ENCODE data around the gene NFKBIL1.

DNA sequence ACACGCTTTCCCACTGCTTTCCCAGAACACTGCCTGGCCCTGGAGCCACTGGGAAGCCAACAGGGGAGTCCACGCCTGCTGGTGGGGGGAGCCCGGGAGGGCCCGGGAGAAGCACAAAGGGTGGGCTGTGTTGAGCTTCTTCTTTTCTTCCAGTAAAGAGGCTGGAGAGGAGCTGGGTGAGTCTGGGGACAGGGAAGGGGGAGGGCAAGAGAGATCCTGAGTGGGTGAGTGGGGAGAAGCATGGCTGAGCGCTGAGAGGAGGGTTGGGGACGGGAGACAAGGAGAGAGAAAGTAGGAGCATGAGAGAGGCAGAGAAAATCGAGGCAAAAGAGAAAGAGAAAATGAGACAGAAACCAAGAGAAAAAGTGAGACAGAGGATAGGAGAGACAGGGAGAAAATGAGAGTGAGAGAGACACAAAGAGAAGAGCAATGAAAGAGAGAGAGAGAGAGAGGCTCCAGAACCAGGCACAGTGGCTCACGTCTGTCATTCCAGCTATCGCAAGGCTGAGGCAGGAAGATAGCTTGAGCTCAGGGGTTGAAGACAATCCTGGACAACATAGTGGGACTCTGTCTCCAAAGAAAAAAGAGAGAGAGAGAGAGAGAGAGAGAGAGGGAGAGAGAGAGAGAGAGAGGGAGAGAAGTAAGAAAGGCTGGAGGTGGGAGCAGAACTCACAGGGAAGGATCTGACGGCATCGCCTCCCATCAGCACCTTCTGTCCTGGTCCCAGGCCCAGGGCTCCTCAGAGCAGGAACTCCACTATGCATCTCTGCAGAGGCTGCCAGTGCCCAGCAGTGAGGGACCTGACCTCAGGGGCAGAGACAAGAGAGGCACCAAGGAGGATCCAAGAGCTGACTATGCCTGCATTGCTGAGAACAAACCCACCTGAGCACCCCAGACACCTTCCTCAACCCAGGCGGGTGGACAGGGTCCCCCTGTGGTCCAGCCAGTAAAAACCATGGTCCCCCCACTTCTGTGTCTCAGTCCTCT is 40.7 kb downstream of the NFKBIL1 start:
- no peak for TF ChIP-seq SP1 (IDR thresholded peaks at IDR 0.05)
- no peak for TF ChIP-seq ZNF384 (IDR thresholded peaks at IDR 0.05)
- no peak for TF ChIP-seq FOXK2 (IDR thresholded peaks at IDR 0.05)
- TF ChIP-seq SUZ12 (IDR thresholded peaks at IDR 0.05): no peak
- TF ChIP-seq NFRKB (IDR thresholded peaks at IDR 0.05): no peak
- no peak for TF ChIP-seq FOXA1 (IDR thresholded peaks at IDR 0.05)
- no peak for TF ChIP-seq FOXM1 (IDR thresholded peaks at IDR 0.05; ENCODE audit: borderline replicate concordance)
- no peak for TF ChIP-seq TARDBP (IDR thresholded peaks at IDR 0.05)
- no peak for TF ChIP-seq ARNT (IDR thresholded peaks at IDR 0.05)
- TF ChIP-seq BHLHE40 (IDR thresholded peaks at IDR 0.05; ENCODE audit: borderline replicate concordance): no peak
- no peak for TF ChIP-seq ELF4 (IDR thresholded peaks at IDR 0.05)
- TF ChIP-seq LEF1 (IDR thresholded peaks at IDR 0.05; ENCODE audit: borderline replicate concordance): no peak
